ENCODE data around the gene PLA2G2A.

GRCh38 chr1:19978143-19978542 is 1.3 kb downstream of the PLA2G2A start:
- no peak for TF ChIP-seq EGR1 (IDR thresholded peaks at IDR 0.05; ENCODE audit: borderline replicate concordance, low read depth, low read length)
- no peak for TF ChIP-seq CTBP2 (IDR thresholded peaks at IDR 0.05; ENCODE audit: borderline replicate concordance, insufficient read depth, insufficient read length, low read length)
- no peak for TF ChIP-seq ZNF274 (IDR thresholded peaks at IDR 0.05; ENCODE audit: borderline replicate concordance, extremely low read depth, low read length)
- no peak for TF ChIP-seq JUN (IDR thresholded peaks at IDR 0.05; ENCODE audit: low read depth, low read length)
- no peak for TF ChIP-seq CTCF (IDR thresholded peaks at IDR 0.05; ENCODE audit: control extremely low read depth in 1 of 3, insufficient read depth in 1 of 3, low read depth in 1 of 3, low read length in 3 of 3)
- no peak for TF ChIP-seq KDM5A (IDR thresholded peaks at IDR 0.05; ENCODE audit: low read length)
- no peak for TF ChIP-seq TBP (IDR thresholded peaks at IDR 0.05; ENCODE audit: low read depth, low read length)
- TF ChIP-seq TAF1 (IDR thresholded peaks at IDR 0.05; ENCODE audit: low read depth, low read length): no peak
